Measurements from ENCODE around the gene MYCBP. TPM values are rescaled to one million over a fixed set of nuclear protein-coding genes. Genes with fewer than 3 reads are reported as not detected.

MYCBP gene
- total RNA-seq, 1 donor from 2014 or later, result 21.6 TPM

- DNase-seq (no peak), ATAC-seq (no peak)
- no peak overlapping the region for H3K27ac ChIP-seq
- H3K4me3 ChIP-seq, result no peak overlapping the region
- no peaks in the 10 kb centered on the region for H3K9me3 ChIP-seq
- TF ChIP-seq CTCF (IDR thresholded peaks at IDR 0.05), result no peak
- peaks cover 64% of the 10 kb centered on the region for H3K27me3 ChIP-seq (ENCODE audit: low read depth)
- intact Hi-C loops (cut with DNase I), result no loop called here
- H3K36me3 ChIP-seq, result no peaks in the 10 kb centered on the region
- peaks cover 16% of the 10 kb centered on the region for H3K4me1 ChIP-seq
Observed at GRCh38 chr1:38819040-38819439, 54.1 kb downstream of the MYCBP start.

- peaks cover 16% of the 10 kb centered on the region for H3K4me1 ChIP-seq
- no peaks in the 10 kb centered on the region for H3K36me3 ChIP-seq
- peaks cover 67% of the 10 kb centered on the region for H3K27me3 ChIP-seq (ENCODE audit: low read depth)
- peak; percentile 86 for TF ChIP-seq CTCF (IDR thresholded peaks at IDR 0.05)
- peak overlapping the region; percentile 42 for H3K4me3 ChIP-seq
- DNase-seq (peak; percentile 61), ATAC-seq (peak; percentile 78 to 85)
- H3K27ac ChIP-seq, result no peak overlapping the region
- intact Hi-C loops (cut with DNase I), result no loop called here
- H3K9me3 ChIP-seq, result no peaks in the 10 kb centered on the region
Observed at GRCh38 chr1:38818175-38818976, 54.8 kb downstream of the MYCBP start.

GRCh38 chr1:38817267-38818174, 55.6 kb downstream of the MYCBP start:
- intact Hi-C loops (cut with DNase I), result no loop called here
- no peak for TF ChIP-seq CTCF (IDR thresholded peaks at IDR 0.05)
- Histone ChIP-seq H3K27me3 (ENCODE audit: low read depth) (peaks cover 67% of the 10 kb centered on the region), H3K4me1 (peaks cover 16% of the 10 kb centered on the region), H3K9me3 (no peaks in the 10 kb centered on the region), H3K36me3 (no peaks in the 10 kb centered on the region), H3K4me3 (peak overlapping the region; percentile 42), H3K27ac (no peak overlapping the region)
- DNase-seq (no peak), ATAC-seq (peak; percentile 37 to 40)

- Histone ChIP-seq H3K36me3 (no peaks in the 10 kb centered on the region), H3K9me3 (no peaks in the 10 kb centered on the region), H3K4me1 (peaks cover 16% of the 10 kb centered on the region), H3K27me3 (ENCODE audit: low read depth) (peaks cover 73% of the 10 kb centered on the region), H3K4me3 (no peak overlapping the region), H3K27ac (no peak overlapping the region)
- intact Hi-C loops (cut with DNase I), result no loop called here
- ATAC-seq (no peak), DNase-seq (no peak)
- TF ChIP-seq CTCF (IDR thresholded peaks at IDR 0.05), result no peak
Observed at GRCh38 chr1:38815903-38816627, 57.1 kb downstream of the MYCBP start.

- Histone ChIP-seq H3K27ac (no peak overlapping the region), H3K4me1 (peaks cover 16% of the 10 kb centered on the region), H3K27me3 (ENCODE audit: low read depth) (peaks cover 70% of the 10 kb centered on the region), H3K36me3 (no peaks in the 10 kb centered on the region), H3K4me3 (no peak overlapping the region), H3K9me3 (no peaks in the 10 kb centered on the region)
- DNase-seq (no peak), ATAC-seq (no peak)
- intact Hi-C loops (cut with DNase I), result no loop called here
- no peak for TF ChIP-seq CTCF (IDR thresholded peaks at IDR 0.05)
Observed at GRCh38 chr1:38814984-38815464, 58.1 kb downstream of the MYCBP start.
